Ectodermal cell (in vitro differentiated cells): ENCODE data around the gene GOLGA8A. TPM values are rescaled to one million over a fixed set of nuclear protein-coding genes. Genes with fewer than 3 reads are reported as not detected.

ENCODE experiments used
- H3K27ac ChIP-seq: 2 replicates; pipeline ENCODE4 v1.7.0; 2013; ENCODE audit warnings: mild to moderate bottlenecking, low read depth, low read length; ENCODE audit not compliant: insufficient read depth, poor library complexity, severe bottlenecking
- H3K27me3 ChIP-seq: 2 replicates; pipeline ENCODE4 v1.7.0; 2013; ENCODE audit warnings: mild to moderate bottlenecking, low read length; ENCODE audit not compliant: insufficient read depth, control insufficient read depth, poor library complexity, severe bottlenecking
- H3K36me3 ChIP-seq: one replicate; pipeline ENCODE4 v1.7.0; 2013; ENCODE audit warnings: low read length; ENCODE audit not compliant: control insufficient read depth, insufficient read depth
- H3K4me1 ChIP-seq: one replicate; pipeline ENCODE4 v1.7.0; 2013; ENCODE audit warnings: low read length; ENCODE audit not compliant: control insufficient read depth, insufficient read depth
- H3K4me3 ChIP-seq: 2 replicates; pipeline ENCODE4 v1.7.0; 2013; ENCODE audit warnings: low read depth, low read length, control low read depth; ENCODE audit not compliant: insufficient read depth
- H3K9me3 ChIP-seq: 2 replicates; pipeline ENCODE4 v1.7.0; 2013; ENCODE audit warnings: mild to moderate bottlenecking, low read length, moderate library complexity; ENCODE audit not compliant: control insufficient read depth
- WGBS, 2 experiments: methylation state at CpG; one replicate each; pipeline ENCODE4 v1.1.7; 2013; ENCODE audit warnings: missing lambda C conversion rate in 2 of 2; 5-methylcytosine and 5-hydroxymethylcytosine counted together
- polyA plus RNA-seq, 4 experiments: library from polyadenylated mRNA; stranded (reverse); fragments of 50-300 nt; gene quantifications; one replicate each; pipeline ENCODE4 v1.2.3, GENCODE V29; 2013

The GOLGA8A gene
- 43.0 TPM for polyA plus RNA-seq (2013, experiment 1 of 4)
- polyA plus RNA-seq (2013, experiment 2 of 4): 47.4 TPM
- polyA plus RNA-seq (2013, experiment 3 of 4): 41.5 TPM
- polyA plus RNA-seq (2013, experiment 4 of 4): 44.1 TPM

- H3K9me3 ChIP-seq: no peaks in the 10 kb centered on the region
- H3K27ac ChIP-seq: no peak within 1 kb of the TSS
- peaks cover 30% of the 10 kb centered on the region for H3K27me3 ChIP-seq
- H3K36me3 ChIP-seq: no peaks in the 10 kb centered on the region
- peak within 1 kb of the TSS; percentile 37 for H3K4me3 ChIP-seq
- H3K4me1 ChIP-seq: no peaks in the 10 kb centered on the region
- WGBS, 2 experiments: 1 to 2% methylated on average over 33 of the region's 33 CpGs
Measured at GRCh38 chr15:34437687-34438086, at the start of gene GOLGA8A. GOLGA8A (minus strand) TSS chr15:34437808; CDS start chr15:34389691, 48,117 bp downstream.

GRCh38 chr15:34483644-34484043 lies 46.0 kb upstream of the GOLGA8A start:
- Histone ChIP-seq H3K4me1 (no peaks in the 10 kb centered on the region), H3K27ac (no peak overlapping the region), H3K27me3 (no peaks in the 10 kb centered on the region), H3K9me3 (no peaks in the 10 kb centered on the region), H3K36me3 (no peaks in the 10 kb centered on the region), H3K4me3 (no peak overlapping the region)
- WGBS, 2 experiments: 90 to 96% methylated on average over 3 of the region's 3 CpGs

- H3K4me3 ChIP-seq: no peak overlapping the region
- H3K27me3 ChIP-seq: no peaks in the 10 kb centered on the region
- H3K9me3 ChIP-seq: no peaks in the 10 kb centered on the region
- no peak overlapping the region for H3K27ac ChIP-seq
- no peaks in the 10 kb centered on the region for H3K36me3 ChIP-seq
- H3K4me1 ChIP-seq: no peaks in the 10 kb centered on the region
- 75% methylated on average over 1 of the region's 3 CpGs; no CpG with 5 or more reads in 1 of the 2 experiments for WGBS, 2 experiments
Measured at GRCh38 chr15:34481370-34481769, 43.8 kb upstream of the GOLGA8A start.

- Histone ChIP-seq H3K36me3 (no peaks in the 10 kb centered on the region), H3K4me3 (no peak overlapping the region), H3K27me3 (no peaks in the 10 kb centered on the region), H3K4me1 (no peaks in the 10 kb centered on the region), H3K9me3 (no peaks in the 10 kb centered on the region), H3K27ac (no peak overlapping the region)
- no CpG with 5 or more reads among the region's 1 CpG for WGBS, 2 experiments
Measured at GRCh38 chr15:34473840-34474239, 36.2 kb upstream of the GOLGA8A start.

GRCh38 chr15:34472947-34473346 lies 35.3 kb upstream of the GOLGA8A start:
- Histone ChIP-seq H3K9me3 (no peaks in the 10 kb centered on the region), H3K27ac (no peak overlapping the region), H3K4me1 (no peaks in the 10 kb centered on the region), H3K27me3 (no peaks in the 10 kb centered on the region), H3K4me3 (no peak overlapping the region), H3K36me3 (no peaks in the 10 kb centered on the region)
- WGBS, 2 experiments: 71 to 87% methylated on average over 1 to 2 of the region's 2 CpGs

GRCh38 chr15:34470892-34471291 lies 33.3 kb upstream of the GOLGA8A start:
- Histone ChIP-seq H3K4me3 (no peak overlapping the region), H3K27ac (no peak overlapping the region), H3K36me3 (no peaks in the 10 kb centered on the region), H3K27me3 (no peaks in the 10 kb centered on the region), H3K4me1 (no peaks in the 10 kb centered on the region), H3K9me3 (no peaks in the 10 kb centered on the region)
- 50% methylated on average over 1 of the region's 1 CpG; no CpG with 5 or more reads in 1 of the 2 experiments for WGBS, 2 experiments

- no peaks in the 10 kb centered on the region for H3K36me3 ChIP-seq
Measured at GRCh38 chr15:34470091-34470490, 32.5 kb upstream of the GOLGA8A start.

GRCh38 chr15:34461730-34462129 lies 24.1 kb upstream of the GOLGA8A start:
- no CpG with 5 or more reads among the region's 1 CpG for WGBS, 2 experiments
- H3K4me1 ChIP-seq: no peaks in the 10 kb centered on the region
- H3K4me3 ChIP-seq: no peak overlapping the region
- no peaks in the 10 kb centered on the region for H3K9me3 ChIP-seq
- H3K27ac ChIP-seq: no peak overlapping the region
- H3K36me3 ChIP-seq: no peaks in the 10 kb centered on the region
- H3K27me3 ChIP-seq: no peaks in the 10 kb centered on the region

More at GRCh38 chr15:34470091-34470490, 32.5 kb upstream of the GOLGA8A start:
- WGBS, 2 experiments: 59 to 67% methylated on average over 3 of the region's 3 CpGs
- Histone ChIP-seq H3K4me1 (no peaks in the 10 kb centered on the region), H3K27me3 (no peaks in the 10 kb centered on the region), H3K4me3 (no peak overlapping the region), H3K9me3 (no peaks in the 10 kb centered on the region), H3K27ac (no peak overlapping the region)

GRCh38 chr15:34460451-34460850 lies 22.8 kb upstream of the GOLGA8A start:
- H3K4me1 ChIP-seq: no peaks in the 10 kb centered on the region
- H3K36me3 ChIP-seq: no peaks in the 10 kb centered on the region
- H3K27ac ChIP-seq: no peak overlapping the region
- no peaks in the 10 kb centered on the region for H3K27me3 ChIP-seq
- no peaks in the 10 kb centered on the region for H3K9me3 ChIP-seq
- WGBS, 2 experiments: no CpG with 5 or more reads among the region's 1 CpG
- no peak overlapping the region for H3K4me3 ChIP-seq

- WGBS, 2 experiments: 88 to 90% methylated on average over 8 to 9 of the region's 9 CpGs
- Histone ChIP-seq H3K9me3 (no peaks in the 10 kb centered on the region), H3K4me3 (no peak overlapping the region), H3K36me3 (no peaks in the 10 kb centered on the region), H3K27me3 (no peaks in the 10 kb centered on the region), H3K4me1 (no peaks in the 10 kb centered on the region), H3K27ac (no peak overlapping the region)
Measured at GRCh38 chr15:34456658-34457057, 19.1 kb upstream of the GOLGA8A start.

GRCh38 chr15:34442891-34443290 lies 5.3 kb upstream of the GOLGA8A start:
- no peak overlapping the region for H3K4me3 ChIP-seq
- 96 to 100% methylated on average over 1 to 3 of the region's 7 CpGs for WGBS, 2 experiments
- H3K27me3 ChIP-seq: peaks cover 14% of the 10 kb centered on the region

More at GRCh38 chr15:34442891-34443290, 5.3 kb upstream of the GOLGA8A start:
- Histone ChIP-seq H3K27ac (no peak overlapping the region), H3K9me3 (no peaks in the 10 kb centered on the region), H3K36me3 (no peaks in the 10 kb centered on the region), H3K4me1 (no peaks in the 10 kb centered on the region)
